ENCODE data around the gene SFXN5.

The SFXN5 gene

DNA sequence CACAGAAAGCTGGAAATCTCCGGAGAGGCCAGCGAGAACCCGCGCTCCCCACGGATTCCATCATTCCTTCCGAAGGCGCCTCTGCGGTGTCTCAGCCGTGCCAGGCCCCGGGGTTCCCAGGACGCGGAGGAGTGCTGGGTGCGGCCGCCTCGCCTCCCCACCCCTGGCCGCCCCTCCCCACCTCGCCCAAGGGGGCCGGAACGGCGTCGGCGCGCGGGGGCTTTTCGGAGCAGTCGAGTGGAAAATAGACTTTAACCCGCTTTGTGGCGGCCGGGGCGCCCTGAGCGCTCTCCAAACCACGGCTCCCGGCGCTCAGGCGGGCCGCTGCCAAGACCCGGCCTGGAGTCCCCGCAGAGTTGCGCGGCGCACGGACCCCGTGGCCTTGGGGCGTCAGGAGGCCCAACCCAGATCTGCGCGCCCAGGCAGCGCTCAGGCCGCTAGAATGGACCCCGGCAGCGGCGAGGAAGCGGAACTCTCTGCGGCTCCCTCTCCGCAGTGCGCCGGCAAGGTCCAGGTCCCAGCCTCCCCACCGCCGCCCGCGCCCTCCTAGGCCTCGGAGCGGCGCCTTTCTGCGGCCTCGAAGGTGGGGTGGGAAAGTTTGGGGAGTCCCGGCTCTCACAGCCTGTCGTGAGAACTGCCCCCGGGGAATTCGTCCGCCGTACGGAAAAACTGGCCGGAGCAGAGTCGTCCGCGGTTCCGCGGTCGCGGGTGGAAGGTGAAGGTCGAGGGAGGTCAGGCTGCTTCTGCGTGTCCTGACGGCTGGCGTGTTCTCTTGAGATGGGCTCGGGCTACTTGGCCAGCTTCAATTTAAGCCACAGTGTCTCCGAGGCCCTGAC lies 155.4 kb downstream of the SFXN5 start:
- TF ChIP-seq, protein P1, sequence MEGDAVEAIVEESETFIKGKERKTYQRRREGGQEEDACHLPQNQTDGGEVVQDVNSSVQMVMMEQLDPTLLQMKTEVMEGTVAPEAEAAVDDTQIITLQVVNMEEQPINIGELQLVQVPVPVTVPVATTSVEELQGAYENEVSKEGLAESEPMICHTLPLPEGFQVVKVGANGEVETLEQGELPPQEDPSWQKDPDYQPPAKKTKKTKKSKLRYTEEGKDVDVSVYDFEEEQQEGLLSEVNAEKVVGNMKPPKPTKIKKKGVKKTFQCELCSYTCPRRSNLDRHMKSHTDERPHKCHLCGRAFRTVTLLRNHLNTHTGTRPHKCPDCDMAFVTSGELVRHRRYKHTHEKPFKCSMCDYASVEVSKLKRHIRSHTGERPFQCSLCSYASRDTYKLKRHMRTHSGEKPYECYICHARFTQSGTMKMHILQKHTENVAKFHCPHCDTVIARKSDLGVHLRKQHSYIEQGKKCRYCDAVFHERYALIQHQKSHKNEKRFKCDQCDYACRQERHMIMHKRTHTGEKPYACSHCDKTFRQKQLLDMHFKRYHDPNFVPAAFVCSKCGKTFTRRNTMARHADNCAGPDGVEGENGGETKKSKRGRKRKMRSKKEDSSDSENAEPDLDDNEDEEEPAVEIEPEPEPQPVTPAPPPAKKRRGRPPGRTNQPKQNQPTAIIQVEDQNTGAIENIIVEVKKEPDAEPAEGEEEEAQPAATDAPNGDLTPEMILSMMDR (IDR thresholded peaks at IDR 0.05; ENCODE audit: extremely low read depth, missing control alignments), result no peak
- peak; percentile 87 for DNase-seq (ENCODE audit: low spot score)

DNA sequence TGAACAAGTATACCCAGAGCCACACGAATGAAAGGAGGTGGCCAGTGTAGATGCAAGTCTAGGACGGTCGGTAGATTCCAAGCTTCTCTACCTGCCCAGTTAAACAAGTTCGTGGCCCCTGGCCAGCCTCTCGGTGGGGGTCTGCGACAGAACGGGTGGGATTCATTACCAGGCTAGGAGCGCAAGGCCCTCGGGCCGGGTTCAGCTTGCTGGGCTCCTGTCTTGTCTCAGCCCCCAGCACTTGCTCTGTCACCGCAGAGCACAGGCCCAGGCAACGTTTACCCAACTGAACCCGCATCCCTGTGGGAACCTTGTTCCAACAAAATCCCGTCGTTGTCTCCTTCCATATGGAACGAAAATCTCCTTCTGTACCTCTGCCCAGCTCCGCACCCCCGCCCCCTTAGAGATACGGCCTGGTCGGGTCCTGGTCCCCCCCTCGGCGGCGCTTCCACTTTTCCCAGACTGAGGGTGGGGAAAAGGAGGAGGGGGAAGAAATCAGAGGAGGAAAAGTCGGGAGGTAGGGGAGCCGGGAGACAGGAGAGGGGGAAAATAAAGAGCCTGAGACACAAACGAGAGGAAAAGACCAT lies 156.1 kb downstream of the SFXN5 start:
- peak; percentile 76 for DNase-seq (ENCODE audit: low spot score)
- TF ChIP-seq, protein P1 (IDR thresholded peaks at IDR 0.05; ENCODE audit: extremely low read depth, missing control alignments), result no peak

DNA sequence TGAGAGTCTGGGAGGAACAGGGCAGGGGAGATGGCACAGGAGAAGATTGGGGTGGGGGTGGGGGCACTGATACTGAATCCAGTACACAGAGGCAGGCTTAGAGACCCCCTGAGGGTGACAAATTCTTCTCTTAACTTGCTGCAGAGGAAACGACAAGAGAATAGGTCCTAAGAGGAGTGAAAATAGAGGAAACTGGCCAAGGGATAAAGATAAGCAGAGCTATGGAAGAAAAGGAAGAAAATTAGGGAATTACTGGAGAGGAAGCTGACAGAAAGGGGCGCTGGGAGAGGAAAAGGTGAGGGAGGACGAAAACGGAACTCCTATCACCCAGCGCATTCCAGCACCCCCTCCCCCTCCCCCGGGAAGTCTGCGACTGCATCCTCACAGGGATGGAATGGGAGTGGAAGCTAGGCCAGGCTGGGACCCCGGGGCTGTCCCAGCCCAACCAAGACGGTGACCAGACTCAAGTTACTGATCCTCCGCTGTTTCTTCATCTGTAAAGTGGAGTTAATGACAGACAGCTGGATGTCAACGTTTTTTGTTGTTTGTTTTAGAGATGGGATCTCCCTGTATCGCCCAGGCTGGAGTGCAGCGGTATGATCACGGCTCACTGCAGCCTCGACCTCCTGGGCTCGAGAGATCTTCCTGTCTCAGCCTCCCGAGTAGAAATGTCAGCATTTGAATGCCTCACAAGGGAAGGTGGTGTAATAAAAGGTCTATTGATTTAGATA lies 156.8 kb downstream of the SFXN5 start:
- TF ChIP-seq, protein P1 (IDR thresholded peaks at IDR 0.05; ENCODE audit: extremely low read depth, missing control alignments), result no peak
- DNase-seq (ENCODE audit: low spot score), result peak; percentile 9

DNA sequence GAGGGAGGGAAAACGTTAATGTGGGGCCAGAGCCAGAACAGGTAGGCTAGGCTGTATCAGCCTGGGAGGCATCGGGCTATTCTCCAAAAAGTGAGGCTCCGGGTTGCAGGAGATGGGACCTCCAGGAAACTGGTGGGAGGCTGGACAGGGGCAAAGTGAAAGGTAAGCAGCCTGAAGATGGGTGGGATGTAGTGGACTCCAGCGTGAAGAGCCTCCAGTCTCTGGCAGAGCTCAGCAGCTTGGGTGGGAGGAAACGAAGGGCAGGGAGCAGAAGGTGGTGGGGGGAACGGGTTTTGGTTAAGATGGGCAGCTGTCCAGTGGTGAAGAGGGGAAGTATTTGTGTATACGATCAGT lies 157.3 kb downstream of the SFXN5 start:
- TF ChIP-seq, protein P1 (IDR thresholded peaks at IDR 0.05; ENCODE audit: extremely low read depth, missing control alignments), result no peak
- peak; percentile 17 for DNase-seq (ENCODE audit: low spot score)

DNA sequence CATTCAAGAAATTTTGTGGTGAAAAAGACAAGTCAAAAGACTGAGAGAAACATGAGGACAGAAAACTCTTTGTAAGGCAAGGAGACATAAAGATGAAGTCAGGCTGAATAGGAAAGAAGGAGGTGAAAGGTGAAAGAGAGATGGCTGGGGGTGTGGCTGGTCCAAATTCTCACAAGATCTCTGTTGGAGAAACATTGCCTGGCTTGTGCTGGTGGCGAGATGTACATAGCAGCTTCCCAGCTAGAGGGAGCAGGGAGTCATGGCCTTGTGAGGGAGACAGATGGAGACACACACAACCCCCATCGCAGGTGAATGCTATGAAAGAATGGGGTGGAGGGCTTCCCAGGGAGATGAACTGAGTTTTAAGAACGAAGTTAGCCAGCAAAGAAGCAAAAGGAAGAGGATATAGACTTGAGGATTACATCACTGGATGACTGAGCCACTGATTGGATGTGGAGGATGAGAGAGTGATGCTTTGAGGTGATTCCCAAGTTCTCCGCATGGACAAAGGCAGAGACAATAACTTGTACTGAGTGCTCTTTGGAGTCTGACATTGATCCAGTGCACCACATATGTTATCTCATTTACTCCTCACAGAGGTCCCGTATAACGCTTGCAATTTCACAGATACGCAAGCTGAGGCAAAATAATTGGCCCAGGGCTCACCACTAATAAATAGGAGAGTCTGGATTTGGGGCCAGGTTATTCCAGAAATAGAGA lies 157.9 kb downstream of the SFXN5 start:
- peak; percentile 6 for DNase-seq (ENCODE audit: low spot score)
- TF ChIP-seq, protein P1 (IDR thresholded peaks at IDR 0.05; ENCODE audit: extremely low read depth, missing control alignments), result no peak

DNA sequence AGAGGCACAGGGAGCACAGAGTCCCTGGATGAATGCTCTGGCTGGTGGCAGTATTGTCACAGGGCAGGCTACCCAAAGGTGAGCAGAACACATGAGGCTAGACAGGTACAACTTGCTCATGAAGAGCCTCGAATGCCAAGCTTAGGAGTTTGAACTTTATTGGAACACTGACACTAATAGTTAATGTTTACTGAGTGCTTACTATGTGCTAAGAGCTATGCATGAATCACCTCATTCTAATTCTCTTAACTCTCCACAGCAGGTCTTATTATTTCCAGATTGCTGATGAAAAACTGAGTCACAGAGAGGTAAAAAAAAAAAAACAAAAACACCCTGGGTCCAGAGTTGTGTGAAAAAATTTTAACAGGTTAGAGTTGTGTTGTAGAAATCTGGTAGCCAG lies 160.3 kb downstream of the SFXN5 start:
- DNase-seq (ENCODE audit: low spot score), result no peak
- TF ChIP-seq, protein P1 (IDR thresholded peaks at IDR 0.05; ENCODE audit: extremely low read depth, missing control alignments), result no peak

Measured in GM20000 (cell line).